Activated CD4-positive, alpha-beta T cell treated with anti-CD3 and anti-CD28 coated beads, Interleukin-2, amount 50 U/mL, for 48 hours (primary cell): ENCODE data around the gene NPY4R2.
"Not testable (repeated sequence)": the region's sequence is repeated elsewhere in the genome, so short reads cannot be mapped to it uniquely, and the experiment has no call there.

Source experiments
- DNase-seq, 2 experiments: peaks; one replicate each; pipeline ENCODE4 v3.0.0-alpha.2; 2020

Gene NPY4R2

GRCh38 chr10:47933462-47933861 is 15.0 kb downstream of the NPY4R2 start:
- DNase-seq = not testable (repeated sequence)

GRCh38 chr10:47936772-47937228 is 18.3 kb downstream of the NPY4R2 start:
- not testable (repeated sequence) for DNase-seq

- not testable (repeated sequence) for DNase-seq
Observed at GRCh38 chr10:47937634-47938033, 19.2 kb downstream of the NPY4R2 start.

GRCh38 chr10:47940821-47941220 is 22.4 kb downstream of the NPY4R2 start:
- not testable (repeated sequence) for DNase-seq

- not testable (repeated sequence) for DNase-seq
Observed at GRCh38 chr10:47941379-47941778, 22.9 kb downstream of the NPY4R2 start.

- DNase-seq = not testable (repeated sequence)
Observed at GRCh38 chr10:47942351-47943019, 24.0 kb downstream of the NPY4R2 start.

GRCh38 chr10:47943328-47943727 is 24.9 kb downstream of the NPY4R2 start:
- not testable (repeated sequence) for DNase-seq

- not testable (repeated sequence) for DNase-seq
Observed at GRCh38 chr10:47947424-47947823, 29.0 kb downstream of the NPY4R2 start.

- DNase-seq = not testable (repeated sequence)
Observed at GRCh38 chr10:47957158-47957557, 38.7 kb downstream of the NPY4R2 start.

GRCh38 chr10:47959677-47960076 is 41.2 kb downstream of the NPY4R2 start:
- not testable (repeated sequence) for DNase-seq

GRCh38 chr10:47960699-47961098 is 42.2 kb downstream of the NPY4R2 start:
- DNase-seq = not testable (repeated sequence)

- DNase-seq = not testable (repeated sequence)
Observed at GRCh38 chr10:47962785-47963184, 44.3 kb downstream of the NPY4R2 start.

GRCh38 chr10:47964280-47965063 is 46.0 kb downstream of the NPY4R2 start:
- not testable (repeated sequence) for DNase-seq

GRCh38 chr10:47968988-47969387 is 50.5 kb downstream of the NPY4R2 start:
- DNase-seq = not testable (repeated sequence)

GRCh38 chr10:47970047-47970446 is 51.6 kb downstream of the NPY4R2 start:
- not testable (repeated sequence) for DNase-seq

- not testable (repeated sequence) for DNase-seq
Observed at GRCh38 chr10:47971598-47971997, 53.1 kb downstream of the NPY4R2 start.

- DNase-seq = not testable (repeated sequence)
Observed at GRCh38 chr10:47972077-47972476, 53.6 kb downstream of the NPY4R2 start.
